Fibroblast of lung (primary cell): ENCODE data around the gene METRNL.

Source experiments
- EZH2 ChIP-seq: IDR thresholded peaks from 2 replicates; pipeline ENCODE4 v1.5.1; 2012; ENCODE audit warnings: low read length, control low read depth, mild to moderate bottlenecking; ENCODE audit errors: missing control alignments
- TF ChIP-seq, protein P1 (sequence below), 2 donors: IDR thresholded peaks in 1 of 2; conservative IDR thresholded peaks in 1 of 2; 1 replicate in 1 of 2; 2 replicates in 1 of 2; pipeline ENCODE4 v1.5.1; 2011 to 2012; ENCODE audit warnings: low read length in 2 of 2, control low read depth in 1 of 2, inconsistent platforms in 1 of 2, low read depth in 1 of 2, mild to moderate bottlenecking in 1 of 2

DNA sequence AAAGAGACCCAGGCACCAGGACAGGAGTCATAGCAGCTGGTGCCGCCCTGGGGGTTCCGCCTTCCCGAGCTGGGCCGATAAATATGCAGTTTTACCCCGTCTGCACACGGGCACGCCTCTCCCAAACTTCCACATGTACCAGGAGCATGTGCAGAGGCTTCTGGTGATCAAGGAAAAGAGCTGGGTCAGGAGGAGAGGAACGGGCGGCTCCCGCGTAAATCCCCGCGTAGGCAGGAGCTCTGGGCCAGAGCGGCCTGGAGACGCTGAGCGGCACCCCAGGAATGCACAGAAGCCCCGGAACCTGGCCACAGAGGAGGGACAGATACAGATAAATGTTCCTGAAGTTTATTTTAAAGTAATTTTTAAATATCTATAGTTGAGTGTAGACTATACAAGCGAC is 46.6 kb upstream of the METRNL start:
- TF ChIP-seq, protein P1, sequence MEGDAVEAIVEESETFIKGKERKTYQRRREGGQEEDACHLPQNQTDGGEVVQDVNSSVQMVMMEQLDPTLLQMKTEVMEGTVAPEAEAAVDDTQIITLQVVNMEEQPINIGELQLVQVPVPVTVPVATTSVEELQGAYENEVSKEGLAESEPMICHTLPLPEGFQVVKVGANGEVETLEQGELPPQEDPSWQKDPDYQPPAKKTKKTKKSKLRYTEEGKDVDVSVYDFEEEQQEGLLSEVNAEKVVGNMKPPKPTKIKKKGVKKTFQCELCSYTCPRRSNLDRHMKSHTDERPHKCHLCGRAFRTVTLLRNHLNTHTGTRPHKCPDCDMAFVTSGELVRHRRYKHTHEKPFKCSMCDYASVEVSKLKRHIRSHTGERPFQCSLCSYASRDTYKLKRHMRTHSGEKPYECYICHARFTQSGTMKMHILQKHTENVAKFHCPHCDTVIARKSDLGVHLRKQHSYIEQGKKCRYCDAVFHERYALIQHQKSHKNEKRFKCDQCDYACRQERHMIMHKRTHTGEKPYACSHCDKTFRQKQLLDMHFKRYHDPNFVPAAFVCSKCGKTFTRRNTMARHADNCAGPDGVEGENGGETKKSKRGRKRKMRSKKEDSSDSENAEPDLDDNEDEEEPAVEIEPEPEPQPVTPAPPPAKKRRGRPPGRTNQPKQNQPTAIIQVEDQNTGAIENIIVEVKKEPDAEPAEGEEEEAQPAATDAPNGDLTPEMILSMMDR (conservative IDR thresholded peaks at IDR 0.05 in 1 of 2, IDR thresholded peaks at IDR 0.05 in 1 of 2; ENCODE audit: low read depth in 1 of 2, low read length in 2 of 2) = no peak
- no peak for TF ChIP-seq EZH2
